GM12873 (cell line): Measurements from ENCODE around the gene GLCE.

Source experiments
- CTCF ChIP-seq: IDR thresholded peaks from 2 replicates; pipeline ENCODE4 v1.5.1; 2012; ENCODE audit warnings: low read depth, mild to moderate bottlenecking, moderate library complexity, low read length, control low read depth; ENCODE audit not compliant: insufficient read depth; ENCODE audit errors: missing control alignments

GLCE gene

GRCh38 chr15:69271217-69271616 is 110.8 kb downstream of the GLCE start:
- TF ChIP-seq CTCF = no peak

GRCh38 chr15:69272139-69272538 is 111.7 kb downstream of the GLCE start:
- no peak for TF ChIP-seq CTCF

- no peak for TF ChIP-seq CTCF
These were observed 112.5 kb downstream of the GLCE start for GRCh38 chr15:69272891-69273290.

- no peak for TF ChIP-seq CTCF
These were observed 114.7 kb downstream of the GLCE start for GRCh38 chr15:69275074-69275670.

GRCh38 chr15:69275933-69276560 is 115.6 kb downstream of the GLCE start:
- TF ChIP-seq CTCF = no peak

GRCh38 chr15:69277316-69277715 is 116.9 kb downstream of the GLCE start:
- TF ChIP-seq CTCF = no peak

- no peak for TF ChIP-seq CTCF
These were observed 119.2 kb downstream of the GLCE start for GRCh38 chr15:69279636-69280035.
